Measurements from ENCODE around the gene PCMT1.

Gene PCMT1

GRCh38 chr6:149855741-149856140 lies 106.2 kb downstream of the PCMT1 start:
- no peak for DNase-seq

- no peak for DNase-seq
These were observed 106.9 kb downstream of the PCMT1 start for GRCh38 chr6:149856256-149856994.

DNA sequence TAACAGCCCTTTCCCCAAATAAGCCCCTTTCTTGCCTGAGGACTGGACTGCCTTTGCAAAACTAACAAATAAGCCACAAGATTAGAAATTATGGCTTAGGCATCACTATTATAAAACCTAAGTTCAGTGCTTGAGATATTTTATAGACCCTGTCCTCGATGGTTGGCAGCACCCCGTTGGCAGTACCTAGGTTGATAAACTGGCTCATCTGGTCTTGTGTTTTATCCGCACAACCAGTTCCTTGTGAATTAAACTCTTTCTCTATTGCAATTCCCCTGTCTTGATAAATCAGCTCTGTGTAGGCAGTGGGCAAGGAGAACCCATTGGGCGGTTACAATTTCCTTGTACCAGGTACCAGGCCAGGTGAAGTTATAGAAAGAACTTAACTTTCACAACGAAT lies 108.0 kb downstream of the PCMT1 start:
- no peak for DNase-seq

DNA sequence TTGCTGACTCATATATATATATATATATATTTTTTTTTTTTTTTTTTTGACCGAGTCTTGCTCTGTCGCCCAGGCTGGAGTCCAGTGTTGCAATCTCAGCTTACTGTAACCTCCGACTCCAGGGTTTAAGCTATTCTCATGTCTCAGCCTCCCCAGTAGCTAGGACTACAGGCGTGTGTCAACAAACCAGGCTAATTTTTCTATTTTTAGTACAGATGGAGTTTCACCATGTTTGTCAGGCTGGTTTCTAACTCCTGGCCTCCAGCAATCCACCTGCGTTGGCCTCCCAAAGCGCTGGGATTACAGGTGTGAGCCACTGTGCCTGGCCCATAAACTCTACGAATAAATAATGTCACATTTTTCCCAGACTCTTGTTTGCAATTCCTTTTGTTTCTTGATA lies 109.8 kb downstream of the PCMT1 start:
- peak; percentile 42 for DNase-seq

- DNase-seq, result no peak
These were observed 110.4 kb downstream of the PCMT1 start for GRCh38 chr6:149859938-149860337.

DNA sequence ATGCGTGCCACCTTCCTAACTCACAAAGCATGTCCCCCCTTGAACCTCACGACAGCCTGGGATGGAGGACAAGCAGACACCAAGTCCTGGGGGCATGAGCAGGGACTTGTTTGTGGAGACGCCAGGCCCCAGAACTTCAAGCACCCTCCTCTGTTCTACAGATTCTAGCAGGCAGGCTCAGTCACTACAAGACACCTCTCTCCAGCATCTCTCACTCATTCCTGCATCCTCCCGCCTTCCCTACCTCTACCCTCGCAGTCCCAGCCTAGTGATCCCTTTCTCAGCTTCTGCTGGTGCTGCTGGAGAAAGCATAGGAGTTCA lies 110.9 kb downstream of the PCMT1 start:
- DNase-seq, result no peak

All from fibroblast of skin of abdomen (primary cell).